GM18511 (cell line): ENCODE results near the gene ZNF462.
"Not testable (repeated sequence)": the region's sequence is repeated elsewhere in the genome, so short reads cannot be mapped to it uniquely, and the experiment has no call there.

Experiments
- ATAC-seq: cut with Tn5 transposase; IDR thresholded peaks from one replicate; pipeline ENCODE4 v1.9.1; 2021; ENCODE audit warnings: mild to moderate bottlenecking, moderate library complexity; ENCODE audit not compliant: unreplicated experiment

Gene ZNF462

DNA sequence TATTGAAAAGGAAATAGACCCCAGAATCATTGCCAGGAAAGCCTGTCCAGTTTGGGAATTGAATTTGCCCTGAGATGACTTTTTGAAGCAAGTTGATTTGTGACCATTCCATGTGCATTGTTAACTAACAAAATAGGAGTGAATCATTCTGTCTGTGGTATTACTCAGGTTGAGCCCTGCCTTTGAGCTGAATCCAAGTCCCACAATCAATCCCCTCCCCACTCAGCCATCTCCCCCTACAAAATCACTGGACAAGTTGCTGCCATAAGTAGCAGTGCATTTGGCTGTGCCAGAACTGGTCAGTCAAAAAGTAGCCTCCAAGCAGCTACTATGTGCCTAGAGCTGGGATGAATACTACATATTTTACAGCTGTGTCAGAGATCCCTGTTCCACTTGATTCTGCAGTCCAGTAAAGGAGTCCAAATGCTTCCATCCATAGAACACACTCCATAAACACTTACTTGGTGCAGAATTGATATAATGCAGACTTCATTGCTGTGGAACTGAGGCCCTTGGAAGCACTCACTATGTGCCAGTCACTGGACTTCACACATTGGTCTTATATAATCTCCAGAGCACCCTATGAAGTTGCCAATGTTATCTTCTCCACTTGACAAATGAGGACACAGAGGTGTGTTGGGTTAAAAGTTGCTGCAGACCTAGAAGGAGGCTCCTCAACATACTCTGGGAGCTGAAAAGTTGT lies 96.1 kb downstream of the ZNF462 start:
- no peak for ATAC-seq

DNA sequence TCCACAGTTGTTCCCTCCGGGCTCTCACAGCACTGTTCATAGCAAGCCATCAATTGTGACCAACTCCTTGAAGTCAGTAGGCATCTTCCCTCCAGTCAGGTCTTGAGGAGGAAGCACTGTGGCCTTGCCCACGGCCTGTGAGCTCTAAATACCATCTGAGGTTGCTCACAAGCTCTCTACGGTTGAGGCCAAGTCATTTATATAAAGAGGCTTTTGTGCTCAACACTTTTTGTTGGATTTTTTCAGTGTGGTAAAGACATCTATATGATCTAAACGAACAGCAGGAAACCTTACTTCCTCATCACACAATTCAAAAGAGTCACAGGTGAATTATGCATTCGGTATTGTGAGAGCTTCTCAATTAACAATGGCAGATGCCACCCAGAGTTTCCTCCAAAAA lies 97.3 kb downstream of the ZNF462 start:
- no peak for ATAC-seq

DNA sequence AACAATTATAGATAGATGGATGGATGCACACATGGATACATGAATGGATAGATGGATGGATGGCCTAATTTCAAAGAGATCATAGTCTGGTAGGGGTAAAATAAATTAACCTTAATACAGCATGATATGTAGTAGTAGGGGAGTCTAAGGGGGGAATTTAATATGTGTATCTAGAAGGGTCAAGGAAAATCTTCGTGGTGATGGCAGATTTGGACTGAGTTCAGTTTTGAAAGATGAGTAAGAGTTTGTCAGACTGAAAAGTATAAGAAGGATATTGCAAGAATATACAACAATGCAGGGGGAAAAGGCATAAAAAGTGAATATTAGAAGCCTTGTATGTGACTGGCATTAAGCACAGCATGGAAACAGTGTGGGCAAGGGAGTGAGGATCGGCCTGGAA lies 98.7 kb downstream of the ZNF462 start:
- ATAC-seq = no peak

DNA sequence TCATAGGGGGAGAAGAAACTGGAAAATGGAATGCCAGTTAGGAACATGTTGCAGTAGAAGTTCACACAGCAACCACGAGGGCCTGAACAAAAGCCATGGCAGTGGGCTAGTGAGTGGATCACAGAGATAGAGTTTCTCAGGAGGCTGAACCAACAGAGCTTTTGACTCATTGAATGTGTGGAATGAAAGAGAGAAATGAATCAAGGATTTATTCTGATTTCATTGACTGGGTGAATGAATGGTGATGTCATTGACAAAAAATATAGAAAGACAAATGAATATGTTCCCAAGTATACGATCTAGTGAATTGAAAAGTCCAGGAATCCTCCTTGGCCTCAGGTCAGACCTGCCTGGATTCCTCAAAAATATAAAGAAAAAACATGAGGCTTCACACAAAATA lies 99.2 kb downstream of the ZNF462 start:
- no peak for ATAC-seq

DNA sequence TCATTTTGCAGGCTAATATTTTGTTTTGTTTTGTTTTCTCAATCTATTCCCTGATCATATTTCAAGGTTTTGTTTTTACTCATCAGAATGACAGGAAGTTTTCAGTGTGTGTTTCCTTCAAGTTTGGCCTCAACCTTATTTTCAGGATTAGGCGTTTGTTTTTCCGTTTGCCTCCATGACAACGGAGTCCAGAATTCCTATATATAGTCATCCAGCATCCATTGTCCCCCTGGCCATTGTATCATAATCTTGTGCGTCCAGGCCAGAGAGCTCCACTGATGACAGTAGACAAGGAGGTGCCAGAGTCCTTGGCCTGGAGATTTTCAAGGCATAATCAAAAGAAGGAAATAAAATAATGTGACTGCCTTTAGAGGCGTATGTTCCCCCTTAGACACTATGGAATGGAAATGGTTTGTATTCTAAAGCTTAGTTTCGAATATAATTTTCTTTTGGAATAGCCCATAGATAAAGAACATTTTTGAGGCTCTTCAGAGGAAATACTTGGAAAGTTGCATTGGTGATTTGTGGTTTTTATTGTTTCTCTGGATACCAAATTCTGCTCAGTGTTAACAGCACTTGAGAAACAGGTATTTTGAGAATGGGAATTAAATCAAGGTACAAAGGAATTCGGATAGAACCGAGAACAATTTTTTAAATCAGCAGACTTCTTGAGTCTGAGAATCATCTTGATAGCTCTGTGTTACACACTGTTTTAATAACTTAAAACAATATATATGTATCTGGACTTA lies 99.8 kb downstream of the ZNF462 start:
- no peak for ATAC-seq

DNA sequence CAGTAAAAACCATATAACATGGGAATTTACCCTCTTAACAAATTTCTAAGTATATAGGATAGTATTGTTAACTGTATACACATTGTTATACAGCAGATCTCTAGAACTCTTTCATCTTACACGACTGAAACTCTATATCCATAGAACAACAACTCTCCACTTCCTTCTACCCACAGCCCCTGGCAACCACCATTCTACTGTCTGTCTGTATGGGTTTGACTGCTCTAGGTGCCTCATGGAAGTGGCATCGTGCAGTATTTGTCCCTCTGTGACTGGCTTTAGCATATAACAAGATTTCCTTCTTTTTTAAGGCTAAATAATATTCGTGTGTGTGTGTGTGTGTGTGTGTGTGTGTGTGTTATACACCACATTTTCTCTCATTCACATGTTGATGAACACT lies 100.7 kb downstream of the ZNF462 start:
- no peak for ATAC-seq

DNA sequence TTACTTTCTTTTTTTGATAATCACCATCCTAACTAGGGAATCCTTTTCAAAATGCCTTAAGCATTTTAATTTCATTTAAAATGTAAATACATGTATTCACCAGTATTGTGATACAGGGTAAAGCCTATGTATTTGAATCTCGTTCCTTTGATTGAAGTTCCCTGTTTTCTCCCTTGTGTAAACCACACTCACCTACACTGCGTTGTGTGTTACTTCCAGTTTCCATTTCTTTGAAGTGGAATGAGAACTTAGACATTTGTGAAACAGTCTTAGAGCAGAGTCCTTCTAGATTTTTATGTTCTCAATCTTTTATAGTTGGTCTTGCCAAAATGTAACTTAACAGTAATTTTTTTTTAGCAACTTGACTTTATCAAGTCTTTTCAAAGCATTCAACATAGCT lies 101.4 kb downstream of the ZNF462 start:
- ATAC-seq = no peak

DNA sequence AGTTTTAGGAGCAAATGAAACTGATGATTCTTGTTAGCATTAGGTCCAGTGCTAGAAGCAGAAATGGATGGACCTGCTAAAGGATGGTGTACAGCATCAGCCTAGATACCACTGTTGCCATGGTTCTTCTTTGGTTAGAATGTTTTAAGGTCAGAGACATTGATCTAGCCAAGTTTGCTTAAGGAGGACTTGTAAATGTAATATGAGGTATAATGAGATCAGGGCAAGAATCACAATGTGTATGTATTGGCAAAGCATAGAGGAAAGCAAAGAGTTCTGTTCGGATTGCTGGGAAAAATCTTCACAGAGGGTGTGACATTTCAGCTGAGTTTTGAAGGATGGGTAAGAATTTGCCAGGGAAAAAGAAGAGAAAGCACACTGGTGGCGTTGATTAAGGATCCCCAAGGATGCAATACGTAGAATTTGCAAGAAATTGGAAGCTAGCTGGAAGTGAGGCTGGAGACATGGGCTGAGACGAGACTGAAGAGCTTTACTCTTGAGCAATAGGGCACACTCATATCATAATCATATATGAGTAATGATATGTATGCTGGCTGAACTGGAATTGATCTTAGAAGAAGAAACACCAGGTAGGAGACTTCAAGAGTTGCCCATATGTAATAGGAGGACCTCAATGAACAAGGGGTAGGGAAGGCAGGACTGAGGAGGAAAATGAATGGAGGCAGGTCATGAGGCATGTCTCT lies 102.0 kb downstream of the ZNF462 start:
- no peak for ATAC-seq

DNA sequence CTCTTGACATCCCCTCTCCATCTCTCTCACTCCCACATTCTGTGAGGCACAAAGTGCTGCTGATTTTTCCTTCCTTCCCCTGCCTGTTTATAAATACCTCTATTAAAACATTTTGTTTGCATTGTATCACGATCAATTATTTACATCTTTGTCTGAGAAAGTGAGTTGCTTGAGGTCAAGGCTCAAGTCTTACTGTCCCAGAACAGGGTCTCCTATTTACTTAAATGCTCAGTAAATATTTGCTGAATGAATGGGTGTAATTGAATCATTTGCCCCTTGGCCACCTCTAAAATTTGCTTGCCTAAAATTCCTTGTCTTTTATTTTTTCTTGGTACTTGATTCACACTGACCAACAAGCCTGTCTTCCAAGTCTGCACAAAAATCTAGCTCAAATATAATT lies 103.5 kb downstream of the ZNF462 start:
- no peak for ATAC-seq

DNA sequence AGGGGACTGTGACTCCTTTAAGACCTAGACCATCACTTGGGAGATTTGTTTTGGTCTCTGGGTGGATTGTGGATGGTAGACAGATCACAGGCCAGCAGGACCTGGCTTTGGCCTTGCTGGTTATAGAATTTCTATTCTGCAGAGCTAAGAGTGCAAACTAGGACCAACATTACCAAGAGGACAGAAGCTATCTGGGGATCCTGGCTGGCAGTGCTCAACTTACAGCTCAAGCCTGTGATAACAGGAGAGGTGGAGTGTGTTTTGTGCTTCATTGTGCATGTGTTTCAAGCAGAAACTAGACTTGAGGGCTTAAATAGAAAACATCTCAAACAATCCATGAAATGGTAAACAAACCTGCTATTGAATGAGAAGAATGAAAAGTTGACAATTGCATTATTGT lies 106.7 kb downstream of the ZNF462 start:
- no peak for ATAC-seq

DNA sequence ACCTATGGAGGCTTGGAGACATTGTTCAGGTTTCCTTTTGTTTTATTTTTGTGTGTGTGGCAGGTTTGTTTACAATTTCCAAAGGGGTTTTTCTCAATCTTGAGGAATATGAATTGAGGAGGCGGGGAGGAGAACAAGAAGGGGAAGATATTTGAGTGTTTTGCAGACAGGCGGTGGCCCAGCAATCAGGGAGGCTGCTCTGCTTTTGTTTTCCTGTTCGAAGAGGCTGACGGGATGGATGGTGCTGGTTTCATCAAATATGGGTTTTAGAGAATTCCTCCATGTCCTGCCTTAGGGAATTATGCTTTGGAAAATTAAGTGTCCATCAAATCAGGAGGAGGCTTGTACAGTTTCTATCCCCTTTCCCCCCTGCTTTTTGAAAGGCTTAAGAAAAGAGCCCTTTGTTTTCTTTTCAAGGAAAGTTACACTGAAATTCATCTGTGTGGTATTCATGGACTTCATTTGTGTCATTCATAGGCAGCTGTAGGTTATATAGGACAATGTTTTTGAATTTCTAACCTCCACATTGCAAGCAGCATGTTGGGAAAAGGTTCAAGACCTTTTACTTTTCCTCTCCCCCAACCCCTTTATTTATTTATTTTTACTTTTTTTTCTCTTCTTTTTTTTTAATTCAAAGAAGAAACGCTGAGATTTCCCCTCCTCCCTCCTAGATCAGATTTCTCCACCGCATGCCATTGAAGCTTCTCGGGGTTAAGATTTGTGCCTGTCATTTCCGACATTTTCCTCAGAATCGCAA lies 107.4 kb downstream of the ZNF462 start:
- no peak for ATAC-seq

DNA sequence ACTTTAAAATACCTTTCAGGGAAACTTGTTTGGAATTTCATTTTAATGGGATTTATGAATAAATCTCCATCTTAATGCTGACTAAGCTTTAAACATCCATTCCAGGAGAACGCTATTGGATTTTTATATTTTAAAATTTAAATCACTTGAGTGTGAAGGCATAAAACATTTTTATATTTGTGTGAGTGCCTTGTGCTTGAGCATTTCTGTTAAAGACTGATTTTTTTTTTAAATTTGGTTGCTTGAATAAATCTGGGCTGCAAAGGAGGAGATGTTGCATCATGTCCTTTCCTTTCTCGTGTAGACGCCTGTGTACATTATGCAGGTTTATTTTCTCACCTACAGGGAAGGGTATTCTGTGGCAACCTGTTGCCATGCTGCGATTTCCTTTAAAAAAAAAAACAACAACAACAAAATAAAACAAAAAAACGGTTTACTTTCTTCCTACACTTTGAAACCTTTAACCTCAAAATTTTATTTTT lies 108.1 kb downstream of the ZNF462 start:
- no peak for ATAC-seq

DNA sequence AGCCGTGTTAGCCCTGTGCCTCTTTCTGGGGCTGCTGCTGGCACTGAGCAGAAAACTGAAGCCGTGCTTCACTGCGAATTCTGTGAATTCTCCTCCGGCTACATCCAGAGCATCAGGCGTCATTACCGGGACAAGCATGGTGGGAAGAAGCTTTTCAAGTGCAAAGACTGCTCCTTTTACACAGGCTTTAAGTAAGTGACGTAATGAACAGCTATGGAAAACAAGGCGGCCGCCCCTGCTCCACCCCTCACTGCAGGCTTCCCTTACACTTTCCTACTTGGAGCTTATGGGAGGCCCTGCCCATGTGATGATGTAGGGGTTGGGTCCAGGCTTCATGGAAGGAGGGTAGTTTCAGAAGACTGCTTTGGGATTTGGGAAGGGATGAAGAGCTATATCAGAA lies 109.1 kb downstream of the ZNF462 start:
- ATAC-seq = no peak

DNA sequence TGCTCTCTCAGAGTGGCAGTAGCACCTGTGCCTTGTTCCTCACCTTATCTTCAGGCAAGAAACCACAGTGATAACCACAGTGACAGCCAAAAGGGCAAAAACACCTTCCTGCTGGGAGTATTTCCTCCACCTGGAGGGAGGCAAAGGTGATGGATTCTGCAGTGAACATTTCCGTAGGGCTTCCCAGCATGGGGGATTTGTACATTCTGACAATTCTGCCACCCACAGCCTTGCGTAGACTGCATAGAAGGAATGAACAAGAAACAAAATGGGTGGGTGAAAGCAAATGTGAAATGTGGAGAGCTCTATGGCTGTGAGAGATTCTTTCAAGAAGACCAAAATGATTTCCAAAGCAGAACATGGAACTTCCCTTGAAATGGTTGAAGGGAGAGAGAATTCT lies 111.4 kb downstream of the ZNF462 start:
- ATAC-seq = no peak

DNA sequence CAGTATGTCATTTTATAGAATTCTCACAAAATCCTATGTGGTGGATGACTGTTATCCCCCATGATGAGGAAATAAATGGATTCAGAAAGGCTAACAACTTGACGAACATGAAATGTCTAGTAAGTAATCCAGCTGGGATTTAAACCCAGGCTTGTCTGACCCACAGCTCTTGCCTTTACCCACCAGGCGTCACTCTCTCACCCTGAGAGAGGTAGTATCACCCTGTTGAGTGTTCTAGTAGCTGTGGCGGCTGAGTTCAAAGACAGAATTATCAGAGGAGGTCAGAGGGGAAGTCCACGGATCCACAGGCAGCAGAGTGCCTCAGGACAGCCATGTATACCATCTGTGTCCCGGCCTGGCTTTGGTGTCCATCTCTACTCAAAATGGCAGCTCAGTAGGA lies 113.8 kb downstream of the ZNF462 start:
- no peak for ATAC-seq

DNA sequence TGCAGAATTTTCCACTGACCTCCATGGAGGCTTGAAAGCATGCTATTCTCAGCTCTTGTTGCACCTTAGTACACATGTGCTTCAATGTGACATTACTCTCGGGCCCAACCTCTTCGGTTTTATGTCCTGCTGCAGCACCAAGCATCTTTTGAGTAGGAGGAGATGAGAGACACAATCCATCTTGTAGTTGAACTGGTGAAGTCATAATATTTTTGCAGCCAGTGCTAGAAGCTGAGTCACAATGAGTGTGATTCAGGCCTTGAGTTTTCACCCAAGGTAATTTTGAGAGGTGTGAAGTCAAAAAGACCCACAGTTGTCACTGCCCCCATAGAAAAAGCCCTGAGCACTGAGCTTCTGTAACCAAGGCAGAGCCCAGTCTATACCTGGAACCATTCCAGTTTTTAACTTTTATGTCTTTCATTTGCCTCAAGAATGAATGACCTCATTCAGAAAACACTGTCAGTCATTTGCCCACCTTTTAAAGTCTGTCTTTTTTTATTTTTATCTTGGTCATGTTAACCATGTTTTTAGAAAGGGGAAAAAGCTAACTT lies 117.7 kb downstream of the ZNF462 start:
- ATAC-seq = peak; percentile 34

DNA sequence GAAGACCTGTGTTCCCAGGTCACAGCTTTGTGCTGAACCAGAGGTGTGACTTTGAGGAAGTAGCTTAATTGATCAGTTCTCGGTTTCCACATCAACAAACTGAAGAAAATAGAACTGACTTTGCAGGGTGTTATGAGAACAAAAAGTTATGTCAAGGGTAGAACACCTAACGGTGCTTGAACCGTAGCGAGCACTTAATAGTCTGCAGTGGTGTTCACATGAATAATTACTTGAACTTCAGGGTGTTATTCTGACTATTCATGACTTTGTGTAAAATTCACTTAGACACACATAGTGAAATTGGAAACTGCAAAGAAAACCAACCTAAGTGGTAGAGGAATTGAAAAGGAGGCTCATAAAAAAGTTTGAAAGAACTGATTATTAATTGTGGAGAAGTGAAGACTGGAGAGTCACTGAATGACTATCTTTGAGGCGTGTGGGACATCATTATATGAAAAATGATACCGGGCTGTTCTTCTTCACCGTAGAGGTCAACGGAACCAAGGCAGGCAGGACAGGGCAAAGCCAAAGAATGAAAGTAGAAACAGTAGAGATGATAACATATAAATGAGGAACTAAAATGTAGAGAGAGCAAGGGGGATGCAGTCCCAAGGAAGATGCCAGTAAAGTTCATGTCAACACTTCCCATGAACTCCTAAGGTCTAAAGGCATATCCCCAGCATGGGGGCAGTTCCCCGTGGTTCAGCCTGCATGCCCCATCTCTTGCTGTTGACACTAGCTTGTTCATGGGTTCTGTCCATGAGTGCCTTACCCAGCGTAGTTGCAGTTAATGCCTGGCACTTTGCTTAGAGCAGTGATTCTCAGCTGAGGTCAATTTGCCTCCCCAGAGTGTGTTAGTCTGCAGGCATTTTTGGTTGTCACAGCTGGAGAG lies 118.7 kb downstream of the ZNF462 start:
- ATAC-seq = peak; percentile 82

DNA sequence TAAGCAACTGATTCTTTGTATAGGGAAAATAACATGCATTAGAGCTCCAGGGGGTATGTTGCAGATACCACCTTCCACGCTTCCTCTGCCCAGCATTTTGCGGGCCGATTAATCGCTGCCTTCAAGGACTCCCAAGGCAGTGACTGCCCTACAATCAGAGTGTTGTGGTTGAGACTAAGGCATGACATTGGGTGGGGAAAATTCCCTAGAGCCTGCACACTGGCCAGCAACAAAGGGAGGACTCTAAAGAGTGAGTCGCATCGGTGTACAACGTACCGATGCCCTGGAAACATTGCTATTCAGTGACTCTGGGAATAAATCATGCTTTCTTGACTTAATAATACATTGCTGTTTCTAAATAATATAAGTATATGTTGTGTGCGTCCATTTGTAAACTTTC lies 119.7 kb downstream of the ZNF462 start:
- no peak for ATAC-seq

DNA sequence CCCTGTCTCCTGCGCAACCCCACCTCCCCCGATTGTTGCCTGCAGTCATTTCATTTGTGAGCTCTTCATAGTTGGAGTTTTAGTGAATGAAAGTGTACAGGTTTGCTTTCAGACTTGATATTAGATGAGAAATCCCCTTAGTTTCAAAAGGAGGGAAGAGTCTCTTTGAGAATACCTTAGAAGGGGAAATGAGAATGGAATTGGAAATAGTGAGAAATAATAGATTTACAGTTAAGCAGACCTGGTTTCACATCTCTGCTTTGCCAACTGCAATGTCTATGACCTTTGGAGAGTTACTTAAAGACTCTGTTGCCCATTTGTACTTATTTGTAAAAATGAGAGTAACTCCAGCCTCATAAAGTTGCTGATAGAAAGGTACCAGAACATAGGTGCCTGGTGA lies 120.4 kb downstream of the ZNF462 start:
- ATAC-seq = no peak

DNA sequence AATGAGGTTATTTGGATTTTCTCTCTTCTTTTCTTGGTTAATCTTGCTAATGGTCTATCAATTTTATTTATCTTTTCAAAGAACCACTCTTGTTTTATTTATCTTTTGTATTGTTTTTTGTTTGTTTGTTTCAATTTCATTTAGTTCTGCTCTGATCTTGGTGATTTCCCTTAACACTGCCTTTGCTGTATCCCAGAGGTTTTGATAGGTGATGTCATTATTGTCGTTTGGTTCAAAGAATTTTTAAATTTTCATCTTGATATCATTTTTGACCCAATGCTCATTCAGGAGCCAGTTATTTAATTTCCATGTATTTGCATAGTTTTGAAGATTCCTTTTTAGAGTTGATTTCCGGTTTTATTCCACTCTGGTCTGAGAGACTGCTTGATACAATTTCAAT lies 126.9 kb downstream of the ZNF462 start:
- not testable (repeated sequence) for ATAC-seq
